HG03066 (cell line): Measurements from ENCODE around the gene CST2.
"Not testable (repeated sequence)": the region's sequence is repeated elsewhere in the genome, so short reads cannot be mapped to it uniquely, and the experiment has no call there.

ENCODE experiments used
- ATAC-seq: cut with Tn5 transposase; IDR thresholded peaks from one replicate; pipeline ENCODE4 v1.9.1; 2021; ENCODE audit warnings: low read depth; ENCODE audit not compliant: unreplicated experiment

Gene CST2

GRCh38 chr20:23826541-23827021, at the start of gene CST2:
Gene CST2, minus strand, starts transcription at chr20:23826729. Its CDS starts 69 bp downstream, at chr20:23826660.
- ATAC-seq: no peak

GRCh38 chr20:23875606-23876237, 49.2 kb upstream of the CST2 start:
- ATAC-seq: no peak

- ATAC-seq: no peak
Observed at GRCh38 chr20:23874747-23875146, 48.2 kb upstream of the CST2 start.

- ATAC-seq: no peak
Observed at GRCh38 chr20:23873370-23874015, 47.0 kb upstream of the CST2 start.

- no peak for ATAC-seq
Observed at GRCh38 chr20:23872065-23872464, 45.5 kb upstream of the CST2 start.

- no peak for ATAC-seq
Observed at GRCh38 chr20:23870461-23870860, 43.9 kb upstream of the CST2 start.

GRCh38 chr20:23869520-23869919, 43.0 kb upstream of the CST2 start:
- no peak for ATAC-seq

GRCh38 chr20:23868321-23868720, 41.8 kb upstream of the CST2 start:
- ATAC-seq: no peak

GRCh38 chr20:23867152-23867776, 40.7 kb upstream of the CST2 start:
- no peak for ATAC-seq

- not testable (repeated sequence) for ATAC-seq
Observed at GRCh38 chr20:23860771-23861170, 34.2 kb upstream of the CST2 start.

- no peak for ATAC-seq
Observed at GRCh38 chr20:23857962-23858595, 31.6 kb upstream of the CST2 start.

GRCh38 chr20:23856736-23857135, 30.2 kb upstream of the CST2 start:
- no peak for ATAC-seq

- ATAC-seq: no peak
Observed at GRCh38 chr20:23856226-23856625, 29.7 kb upstream of the CST2 start.

GRCh38 chr20:23841693-23842092, 15.2 kb upstream of the CST2 start:
- ATAC-seq: no peak

- ATAC-seq: no peak
Observed at GRCh38 chr20:23835716-23836115, 9.2 kb upstream of the CST2 start.

GRCh38 chr20:23832775-23833513, 6.4 kb upstream of the CST2 start:
- ATAC-seq: no peak

- not testable (repeated sequence) for ATAC-seq
Observed at GRCh38 chr20:23831961-23832360, 5.4 kb upstream of the CST2 start.

- ATAC-seq: no peak
Observed at GRCh38 chr20:23823621-23824324, 2.8 kb downstream of the CST2 start.

- ATAC-seq: no peak
Observed at GRCh38 chr20:23823111-23823510, 3.4 kb downstream of the CST2 start.

GRCh38 chr20:23820493-23820892, 6.0 kb downstream of the CST2 start:
- ATAC-seq: no peak
